MM.1S (cell line): ENCODE results near the gene ZNF586.

Experiments used
- DNase-seq: peaks from one replicate; pipeline ENCODE4 v3.0.0-alpha.2; 2015
- H2AFZ ChIP-seq: fragments of 300-600 bp; sonication (generic); 2 replicates; pipeline ENCODE4 v1.6.0; 2016; ENCODE audit warnings: antibody characterized with exemption, low read length
- H3F3A ChIP-seq: fragments of 300-600 bp; sonication (generic); 2 replicates; pipeline ENCODE4 v1.6.1; 2016; ENCODE audit warnings: mild to moderate bottlenecking, antibody characterized with exemption, low read length, moderate library complexity, mixed read lengths; ENCODE audit not compliant: insufficient read depth
- H3K27ac ChIP-seq: fragments of 300-600 bp; sonication (generic); 2 replicates; pipeline ENCODE4 v1.5.1; 2016; ENCODE audit warnings: mild to moderate bottlenecking, low read length
- H3K27me3 ChIP-seq: fragments of 300-600 bp; sonication (generic); replicated peaks from 2 replicates; pipeline ENCODE4 v1.6.0; 2016; ENCODE audit warnings: low read length; ENCODE audit not compliant: insufficient read depth
- H3K36me3 ChIP-seq: fragments of 300-600 bp; sonication (generic); replicated peaks from 2 replicates; pipeline ENCODE4 v1.6.1; 2016; ENCODE audit warnings: mild to moderate bottlenecking, low read length, mixed read lengths; ENCODE audit not compliant: insufficient read depth
- H3K4me1 ChIP-seq: fragments of 300-600 bp; sonication (generic); 2 replicates; pipeline ENCODE4 v1.6.1; 2016; ENCODE audit warnings: low read length, mixed read lengths
- H3K4me2 ChIP-seq: fragments of 300-600 bp; sonication (generic); 2 replicates; pipeline ENCODE4 v1.6.0; 2016; ENCODE audit warnings: low read depth, low read length
- H3K4me3 ChIP-seq: fragments of 300-600 bp; sonication (generic); 2 replicates; pipeline ENCODE4 v1.5.1; 2016; ENCODE audit warnings: low read length, mixed read lengths
- H3K79me2 ChIP-seq: fragments of 300-600 bp; sonication (generic); 2 replicates; pipeline ENCODE4 v1.6.1; 2016; ENCODE audit warnings: mixed run types, low read length, mixed read lengths
- H3K9ac ChIP-seq: fragments of 300-600 bp; sonication (generic); 2 replicates; pipeline ENCODE4 v1.6.1; 2016; ENCODE audit warnings: low read length, mixed read lengths
- H3K9me2 ChIP-seq: fragments of 300-600 bp; sonication (generic); replicated peaks from 2 replicates; pipeline ENCODE4 v1.6.1; 2016; ENCODE audit warnings: mild to moderate bottlenecking, low read length, mixed read lengths; ENCODE audit not compliant: insufficient read depth
- H3K9me3 ChIP-seq: fragments of 300-600 bp; sonication (generic); replicated peaks from 2 replicates; pipeline ENCODE4 v1.6.1; 2016; ENCODE audit warnings: mild to moderate bottlenecking, low read length, mixed read lengths; ENCODE audit not compliant: insufficient read depth
- H4K20me1 ChIP-seq: fragments of 300-600 bp; sonication (generic); 2 replicates; pipeline ENCODE4 v1.6.1; 2016; ENCODE audit warnings: mild to moderate bottlenecking, low read length, moderate library complexity, mixed read lengths; ENCODE audit not compliant: insufficient read depth
- CTCF ChIP-seq: fragments of 300-600 bp; sonication (generic); IDR thresholded peaks from 2 replicates; pipeline ENCODE4 v1.5.1; 2016; ENCODE audit warnings: antibody characterized with exemption, low read length, mixed read lengths
- EZH2 ChIP-seq: fragments of 300-600 bp; sonication (generic); optimal IDR thresholded peaks from 2 replicates; pipeline ENCODE3; 2017; ENCODE audit warnings: low read depth, mild to moderate bottlenecking, antibody characterized with exemption, low read length, mixed read lengths
- EZH2phosphoT487 ChIP-seq: fragments of 300-600 bp; sonication (generic); IDR thresholded peaks from 2 replicates; pipeline ENCODE4 v1.6.1; 2018; ENCODE audit warnings: antibody characterized with exemption, low read length

ZNF586 gene

GRCh38 chr19:57748029-57748428 is 21.4 kb upstream of the ZNF586 start:
- Histone ChIP-seq H3K36me3 (peaks cover 19% of the 10 kb centered on the region), H3F3A (no peaks in the 10 kb centered on the region)

GRCh38 chr19:57754091-57754673 is 15.3 kb upstream of the ZNF586 start:
- H3K4me3 ChIP-seq = no peak overlapping the region
- peaks cover 29% of the 10 kb centered on the region for H3K36me3 ChIP-seq
- no peaks in the 10 kb centered on the region for H3K79me2 ChIP-seq
- H3K9ac ChIP-seq = no peak overlapping the region
- no peaks in the 10 kb centered on the region; the same call in 1 of the 2 replicates for H3K9me3 ChIP-seq
- no peak for TF ChIP-seq EZH2
- no peak for TF ChIP-seq CTCF
- TF ChIP-seq EZH2phosphoT487 = no peak
- no peaks in the 10 kb centered on the region for H4K20me1 ChIP-seq
- no peak overlapping the region for H3K27ac ChIP-seq
- no peaks in the 10 kb centered on the region for H3F3A ChIP-seq
- no peaks in the 10 kb centered on the region for H3K4me1 ChIP-seq
- H2AFZ ChIP-seq = no peak overlapping the region
- DNase-seq = no peak
- no peak overlapping the region for H3K4me2 ChIP-seq
- H3K9me2 ChIP-seq = no peaks in the 10 kb centered on the region
- no peaks in the 10 kb centered on the region for H3K27me3 ChIP-seq

More at GRCh38 chr19:57748029-57748428, 21.4 kb upstream of the ZNF586 start:
- TF ChIP-seq EZH2phosphoT487 (no peak), EZH2 (no peak), CTCF (no peak)
- Histone ChIP-seq H2AFZ (no peak overlapping the region), H3K27me3 (no peaks in the 10 kb centered on the region), H3K9ac (no peak overlapping the region), H3K9me2 (no peaks in the 10 kb centered on the region), H3K79me2 (peaks cover 15% of the 10 kb centered on the region), H3K27ac (no peak overlapping the region), H3K4me2 (0 out of 2 replicates have a peak overlapping the region, but pooled peaks have one; percentile 67), H3K9me3 (no peaks in the 10 kb centered on the region), H4K20me1 (no peaks in the 10 kb centered on the region), H3K4me3 (no peak overlapping the region), H3K4me1 (no peaks in the 10 kb centered on the region)
- DNase-seq = no peak

- DNase-seq = no peak
- Histone ChIP-seq H3K79me2 (no peaks in the 10 kb centered on the region), H3K9me3 (no peaks in the 10 kb centered on the region; the same call in 1 of the 2 replicates), H3K9ac (no peak overlapping the region), H3K36me3 (peaks cover 29% of the 10 kb centered on the region), H2AFZ (no peak overlapping the region), H3F3A (no peaks in the 10 kb centered on the region), H3K4me1 (no peaks in the 10 kb centered on the region), H3K27me3 (no peaks in the 10 kb centered on the region), H3K27ac (no peak overlapping the region), H3K4me2 (no peak overlapping the region), H3K9me2 (no peaks in the 10 kb centered on the region), H3K4me3 (no peak overlapping the region), H4K20me1 (no peaks in the 10 kb centered on the region)
- TF ChIP-seq EZH2phosphoT487 (no peak), CTCF (no peak), EZH2 (no peak)
Observed at GRCh38 chr19:57755031-57755430, 14.4 kb upstream of the ZNF586 start.
